Measurements from ENCODE around the gene CTIF. TPM values are rescaled to one million over a fixed set of nuclear protein-coding genes. Genes with fewer than 3 reads are reported as not detected.

Gene CTIF
- total and polyA plus RNA-seq, 12 donors: 44.5 to 74.1 (median 58.9) TPM

DNA sequence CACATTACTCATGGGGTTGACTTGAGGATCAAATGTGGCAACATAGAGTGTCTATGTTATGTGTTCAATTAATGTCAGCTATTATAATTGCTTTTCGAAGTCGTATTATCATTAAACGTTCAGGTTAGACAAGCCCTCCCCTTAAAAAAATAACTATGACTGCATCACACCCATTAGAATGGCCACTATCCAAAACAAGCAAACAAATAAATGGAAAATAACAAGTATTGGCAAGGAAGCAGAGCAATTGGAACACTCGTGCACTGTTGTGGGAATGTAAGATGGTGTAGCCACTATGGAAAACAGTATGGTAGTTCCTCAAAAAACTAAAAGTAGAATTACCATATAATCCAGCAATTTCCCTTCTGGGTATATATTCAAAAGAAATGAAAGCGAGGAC, 10.0 kb upstream of the CTIF start:
- WGBS, 2 donors: 70 to 76% methylated on average over 5 of the region's 5 CpGs
- Histone ChIP-seq H3K9me3 (no peaks in the 10 kb centered on the region), H3K36me3 (no peaks in the 10 kb centered on the region), H3K27me3 (peaks cover 0 to 18% (median 0%) of the 10 kb centered on the region in 7 donors), H3K4me1 (peaks cover 0 to 17% (median 9%) of the 10 kb centered on the region in 9 donors), H3K4me3 (no peak overlapping the region), H3K27ac (no peak overlapping the region)
- TF ChIP-seq, protein P1, sequence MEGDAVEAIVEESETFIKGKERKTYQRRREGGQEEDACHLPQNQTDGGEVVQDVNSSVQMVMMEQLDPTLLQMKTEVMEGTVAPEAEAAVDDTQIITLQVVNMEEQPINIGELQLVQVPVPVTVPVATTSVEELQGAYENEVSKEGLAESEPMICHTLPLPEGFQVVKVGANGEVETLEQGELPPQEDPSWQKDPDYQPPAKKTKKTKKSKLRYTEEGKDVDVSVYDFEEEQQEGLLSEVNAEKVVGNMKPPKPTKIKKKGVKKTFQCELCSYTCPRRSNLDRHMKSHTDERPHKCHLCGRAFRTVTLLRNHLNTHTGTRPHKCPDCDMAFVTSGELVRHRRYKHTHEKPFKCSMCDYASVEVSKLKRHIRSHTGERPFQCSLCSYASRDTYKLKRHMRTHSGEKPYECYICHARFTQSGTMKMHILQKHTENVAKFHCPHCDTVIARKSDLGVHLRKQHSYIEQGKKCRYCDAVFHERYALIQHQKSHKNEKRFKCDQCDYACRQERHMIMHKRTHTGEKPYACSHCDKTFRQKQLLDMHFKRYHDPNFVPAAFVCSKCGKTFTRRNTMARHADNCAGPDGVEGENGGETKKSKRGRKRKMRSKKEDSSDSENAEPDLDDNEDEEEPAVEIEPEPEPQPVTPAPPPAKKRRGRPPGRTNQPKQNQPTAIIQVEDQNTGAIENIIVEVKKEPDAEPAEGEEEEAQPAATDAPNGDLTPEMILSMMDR (IDR thresholded peaks at IDR 0.05): no peak
- no peak for DNase-seq
- no peak for ATAC-seq
- intact Hi-C loops (cut with DNase I): loop anchor here in 1 of 10 donors (5.0 kb wide), 1 partner anchor 37 kb away; no protein-coding TSS in a partner anchor

DNA sequence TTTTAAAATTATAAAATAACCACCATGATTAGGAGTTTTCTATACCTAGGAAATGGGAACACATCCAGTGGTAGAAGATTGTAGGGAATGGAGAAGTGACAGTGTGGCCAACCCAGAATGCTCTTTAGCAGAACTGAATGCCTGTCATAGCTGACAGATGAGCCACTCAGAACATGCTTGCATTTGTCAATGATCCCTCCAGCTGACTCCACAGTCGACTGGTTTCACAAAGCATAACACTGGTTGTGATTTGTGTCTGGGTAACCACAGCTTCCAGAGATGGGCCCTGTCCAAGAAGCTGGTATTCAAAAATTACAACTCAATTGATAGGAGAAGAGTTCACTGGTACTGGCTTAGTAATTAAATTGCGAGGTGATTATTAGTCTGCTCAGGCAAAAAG, 9.0 kb upstream of the CTIF start:
- Histone ChIP-seq H3K4me3 (no peak overlapping the region), H3K36me3 (no peaks in the 10 kb centered on the region), H3K9me3 (no peaks in the 10 kb centered on the region), H3K27me3 (peaks cover 0 to 18% (median 0%) of the 10 kb centered on the region in 7 donors), H3K4me1 (peaks cover 0 to 17% (median 9%) of the 10 kb centered on the region in 9 donors), H3K27ac (peak overlapping the region in 6 of 10 donors; percentile 13 to 62 (median 38))
- DNase-seq: peak in 1 of 2 donors; percentile 26
- TF ChIP-seq, protein P1 (IDR thresholded peaks at IDR 0.05): no peak
- ATAC-seq: peak; percentile 64 to 92 (median 82)
- intact Hi-C loops (cut with DNase I): loop anchor here in 4 of 10 donors (5.0 to 10.0 kb wide), 3 partner anchors 37 to 45 kb away; no protein-coding TSS in a partner anchor
- WGBS, 2 donors: 39 to 53% methylated on average over 2 of the region's 2 CpGs

DNA sequence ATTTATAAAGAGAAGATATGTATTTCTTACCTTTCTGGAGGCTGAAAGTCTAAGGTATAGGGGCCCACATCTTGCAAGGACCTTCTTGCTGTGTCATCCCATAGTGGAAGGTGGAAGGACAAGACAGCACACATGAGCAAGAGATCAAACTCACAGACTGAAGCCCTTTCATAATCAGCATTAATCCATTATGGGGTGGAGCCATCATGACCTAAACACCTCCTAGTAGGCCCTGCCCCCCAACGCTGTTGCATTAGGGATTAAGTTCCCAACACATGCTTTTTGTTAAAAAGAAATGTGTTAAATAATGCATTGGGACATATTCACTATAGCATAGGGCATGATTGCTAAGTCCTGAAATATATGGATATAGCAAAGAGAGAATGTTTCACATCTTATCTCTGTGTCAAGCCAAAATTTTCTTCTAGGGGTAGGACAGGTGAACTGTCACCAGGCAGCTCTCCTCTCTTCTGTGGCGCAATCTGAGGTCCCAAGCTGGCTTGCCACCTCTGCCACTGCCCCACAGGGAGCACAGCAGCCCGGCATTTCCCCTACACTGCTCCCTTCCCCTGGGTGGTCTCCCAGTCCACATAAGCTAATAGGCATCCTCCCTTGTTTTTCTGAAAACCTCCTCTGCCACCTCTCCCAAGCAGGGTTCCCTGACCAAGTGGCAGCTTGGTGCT, 8.3 kb upstream of the CTIF start:
- peak in 1 of 8 donors; percentile 16 for ATAC-seq
- TF ChIP-seq, protein P1 (IDR thresholded peaks at IDR 0.05): no peak
- peaks cover 0 to 17% (median 9%) of the 10 kb centered on the region in 9 donors for H3K4me1 ChIP-seq
- H3K27me3 ChIP-seq: peaks cover 0 to 18% (median 0%) of the 10 kb centered on the region in 7 donors
- no peaks in the 10 kb centered on the region for H3K36me3 ChIP-seq
- no peaks in the 10 kb centered on the region for H3K9me3 ChIP-seq
- peak overlapping the region in 5 of 10 donors; percentile 17 to 62 (median 52) for H3K27ac ChIP-seq
- WGBS, 2 donors: 85% methylated on average over 3 of the region's 3 CpGs
- H3K4me3 ChIP-seq: no peak overlapping the region
- intact Hi-C loops (cut with DNase I): loop anchor here in 3 of 10 donors (5.0 to 10.0 kb wide), 3 partner anchors 38 to 46 kb away; no protein-coding TSS in a partner anchor
- DNase-seq: no peak

DNA sequence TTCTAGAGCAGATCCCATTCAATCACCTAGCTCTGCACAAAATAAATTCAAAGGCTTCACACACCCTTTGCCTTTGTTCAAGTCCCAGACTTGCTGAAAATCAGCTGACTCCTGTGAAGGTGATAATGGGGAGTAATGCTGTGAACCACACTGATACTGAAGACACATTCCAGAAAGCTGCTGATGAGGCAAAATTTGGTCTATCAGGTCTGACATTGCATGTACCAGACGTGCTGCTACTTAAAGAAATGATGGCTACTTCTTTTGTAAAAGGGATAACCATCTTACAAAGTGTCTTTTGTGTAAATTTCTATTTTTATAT, 7.8 kb upstream of the CTIF start:
- WGBS, 2 donors: 73% methylated on average over 1 of the region's 1 CpG
- peak in 1 of 8 donors; percentile 10 for ATAC-seq
- no peak for DNase-seq
- H3K4me3 ChIP-seq: no peak overlapping the region
- TF ChIP-seq, protein P1 (IDR thresholded peaks at IDR 0.05): no peak
- H3K27me3 ChIP-seq: peaks cover 0 to 18% (median 0%) of the 10 kb centered on the region in 7 donors
- intact Hi-C loops (cut with DNase I): loop anchor here in 3 of 10 donors (5.0 to 10.0 kb wide), 3 partner anchors 39 to 46 kb away; no protein-coding TSS in a partner anchor
- H3K36me3 ChIP-seq: no peaks in the 10 kb centered on the region
- peak overlapping the region in 1 of 10 donors; percentile 62 for H3K27ac ChIP-seq
- H3K4me1 ChIP-seq: peaks cover 0 to 17% (median 9%) of the 10 kb centered on the region in 9 donors
- H3K9me3 ChIP-seq: no peaks in the 10 kb centered on the region

Measured in heart right ventricle (tissue), 16 donors.